GM23248 (cell line): ENCODE measurements around the gene LPO. TPM values are rescaled to one million over a fixed set of nuclear protein-coding genes. Genes with fewer than 3 reads are reported as not detected.

Experiments
- DNase-seq: peaks from one replicate; pipeline ENCODE4 v3.0.0-alpha.2; 2015
- H2AFZ ChIP-seq: fragments of 200-600 bp; sonication (generic); 2 replicates; pipeline ENCODE4 v1.6.1; 2016; ENCODE audit warnings: antibody characterized with exemption
- H3F3A ChIP-seq: fragments of 200-600 bp; sonication (generic); 2 replicates; pipeline ENCODE4 v1.6.1; 2016; ENCODE audit warnings: mild to moderate bottlenecking, antibody characterized with exemption, mixed run types; ENCODE audit not compliant: insufficient read depth
- H3K27ac ChIP-seq: fragments of 200-600 bp; sonication (generic); 2 replicates; pipeline ENCODE4 v1.5.1; 2016; ENCODE audit warnings: mild to moderate bottlenecking
- H3K27me3 ChIP-seq: fragments of 200-600 bp; sonication (generic); replicated peaks from 2 replicates; pipeline ENCODE4 v1.6.1; 2016; ENCODE audit warnings: mild to moderate bottlenecking; ENCODE audit not compliant: insufficient read depth
- H3K36me3 ChIP-seq: fragments of 200-600 bp; sonication (generic); 2 replicates; pipeline ENCODE4 v1.6.1; 2016; ENCODE audit warnings: low read depth, mild to moderate bottlenecking
- H3K4me1 ChIP-seq: fragments of 200-600 bp; sonication (generic); 2 replicates; pipeline ENCODE4 v1.6.1; 2016; ENCODE audit warnings: mild to moderate bottlenecking; ENCODE audit not compliant: insufficient read depth
- H3K4me2 ChIP-seq: fragments of 200-600 bp; sonication (generic); one replicate; pipeline ENCODE4 v1.6.1; 2016; ENCODE audit warnings: mild to moderate bottlenecking; ENCODE audit not compliant: unreplicated experiment
- H3K4me3 ChIP-seq: fragments of 200-600 bp; sonication (generic); 2 replicates; pipeline ENCODE4 v1.5.1; 2016; ENCODE audit warnings: mild to moderate bottlenecking
- H3K79me2 ChIP-seq: fragments of 200-600 bp; sonication (generic); 2 replicates; pipeline ENCODE4 v1.6.1; 2016; ENCODE audit warnings: mild to moderate bottlenecking; ENCODE audit not compliant: insufficient read depth
- H3K9ac ChIP-seq: fragments of 200-600 bp; sonication (generic); 2 replicates; pipeline ENCODE4 v1.6.1; 2016; ENCODE audit warnings: mild to moderate bottlenecking
- H3K9me2 ChIP-seq: fragments of 200-600 bp; sonication (generic); 2 replicates; pipeline ENCODE4 v1.6.1; 2016; ENCODE audit warnings: mixed run types, mild to moderate bottlenecking, moderate library complexity; ENCODE audit not compliant: insufficient read depth
- H3K9me3 ChIP-seq: fragments of 200-600 bp; sonication (generic); one replicate; pipeline ENCODE4 v1.6.1; 2017; ENCODE audit warnings: low read depth
- H4K20me1 ChIP-seq: fragments of 200-600 bp; sonication (generic); 2 replicates; pipeline ENCODE4 v1.6.0; 2016; ENCODE audit not compliant: insufficient read depth
- EZH2 ChIP-seq: fragments of 200-600 bp; sonication (generic); IDR thresholded peaks from 2 replicates; pipeline ENCODE4 v1.6.1; 2018; ENCODE audit warnings: antibody characterized with exemption, mild to moderate bottlenecking; ENCODE audit not compliant: insufficient read depth, poor library complexity, severe bottlenecking
- EZH2phosphoT487 ChIP-seq: fragments of 200-600 bp; sonication (generic); IDR thresholded peaks from 2 replicates; pipeline ENCODE4 v1.6.1; 2018; ENCODE audit warnings: antibody characterized with exemption, moderate library complexity, mild to moderate bottlenecking, low read depth; ENCODE audit not compliant: insufficient read depth
- WGBS, 2 experiments: methylation state at CpG; one replicate each; pipeline ENCODE4 v1.1.6; 2015 to 2017; ENCODE audit warnings: low lambda C conversion rate in 2 of 2, low coverage in 1 of 2; ENCODE audit errors: missing lambda C conversion rate in 2 of 2; 5-methylcytosine and 5-hydroxymethylcytosine counted together
- in situ Hi-C: fragments of 300-500 bp; cut with MboI; formaldehyde crosslinking; loops from 2 replicates; pipeline ENCODE4 v1.15.0; 2020
- polyA plus RNA-seq: library from polyadenylated mRNA; unstranded; fragments of >200 nt; fragmentation: Nextera tagmentation; extraction: Ambion mirVana; gene quantifications from 2 replicates; pipeline ENCODE4 v1.2.1, GENCODE V29; 2016
- total RNA-seq: library from RNA; depleted of rRNA; stranded (reverse); fragments of >200 nt; shearing (Covaris generic); gene quantifications from 2 replicates; pipeline ENCODE4 v1.2.3, GENCODE V29; 2014

LPO gene
- total and polyA plus RNA-seq, 2 experiments from 2014 or later, result 0.11 TPM; not detected in 1

DNA sequence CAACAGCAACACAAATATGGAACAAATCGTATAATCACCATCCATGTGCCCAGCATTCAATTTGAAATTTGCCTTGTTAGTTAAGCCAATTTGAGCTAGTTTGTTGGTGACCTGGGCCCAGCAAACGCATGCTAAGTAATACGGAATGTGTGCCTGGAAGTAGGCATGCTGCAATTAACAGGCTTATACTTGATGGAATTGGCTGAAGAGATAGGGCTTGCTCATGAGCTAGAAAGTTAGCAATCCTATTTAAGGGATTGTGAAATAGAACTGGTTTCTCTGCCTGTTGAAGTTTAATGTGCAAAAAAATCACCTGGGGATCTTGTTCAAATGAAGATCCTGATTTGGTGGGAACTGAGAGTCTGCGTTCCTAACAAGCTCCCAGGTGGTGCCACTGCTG lies 8.5 kb upstream of the LPO start:
- WGBS, 2 experiments, result 88 to 91% methylated on average over 4 of the region's 4 CpGs
- Histone ChIP-seq H3K27ac (no peak overlapping the region), H3K9me3 (no peaks in the 10 kb centered on the region), H3K9ac (no peak overlapping the region), H3K27me3 (no peaks in the 10 kb centered on the region), H3K9me2 (no peaks in the 10 kb centered on the region), H3F3A (peaks cover 20% of the 10 kb centered on the region), H4K20me1 (no peaks in the 10 kb centered on the region), H3K4me1 (peaks cover 23% of the 10 kb centered on the region), H3K79me2 (no peaks in the 10 kb centered on the region), H2AFZ (no peak overlapping the region), H3K36me3 (no peaks in the 10 kb centered on the region), H3K4me3 (no peak overlapping the region), H3K4me2 (no peak overlapping the region)
- TF ChIP-seq EZH2, result no peak
- TF ChIP-seq EZH2phosphoT487, result no peak
- in situ Hi-C loops, result no loop called here
- DNase-seq, result no peak

DNA sequence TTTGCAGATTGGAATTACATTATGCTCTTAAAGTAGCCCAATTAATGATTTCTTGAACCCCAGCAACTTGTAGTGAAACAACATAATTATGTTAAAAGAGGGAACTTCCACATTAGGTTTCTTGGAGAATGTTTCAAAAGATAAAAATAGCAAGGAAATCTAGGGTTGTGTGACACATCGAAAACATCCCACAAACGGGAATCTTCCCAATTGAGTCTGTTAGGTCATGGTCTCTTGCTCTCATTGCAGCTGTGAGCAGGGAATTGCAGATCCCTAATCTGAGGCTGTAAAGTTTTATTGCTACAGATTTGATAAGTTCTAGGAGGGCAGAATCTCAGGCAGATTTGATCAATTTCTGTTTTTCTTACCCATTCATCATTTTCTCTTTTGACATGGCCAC lies 6.7 kb upstream of the LPO start:
- Histone ChIP-seq H3K9me3 (no peaks in the 10 kb centered on the region), H3K4me1 (peaks cover 23% of the 10 kb centered on the region), H3K36me3 (no peaks in the 10 kb centered on the region), H3K4me2 (peak overlapping the region; percentile 37), H3K27me3 (no peaks in the 10 kb centered on the region), H3K4me3 (no peak overlapping the region), H2AFZ (no peak overlapping the region), H3K9me2 (no peaks in the 10 kb centered on the region), H4K20me1 (no peaks in the 10 kb centered on the region), H3K27ac (peak overlapping the region; percentile 51), H3K9ac (peak overlapping the region; percentile 14; the same call in 1 of the 2 replicates), H3K79me2 (no peaks in the 10 kb centered on the region), H3F3A (peaks cover 20% of the 10 kb centered on the region)
- peak; percentile 77 for DNase-seq
- 2 to 8% methylated on average over 2 of the region's 2 CpGs for WGBS, 2 experiments
- in situ Hi-C loops, result no loop called here
- TF ChIP-seq EZH2phosphoT487 (no peak), EZH2 (no peak)

DNA sequence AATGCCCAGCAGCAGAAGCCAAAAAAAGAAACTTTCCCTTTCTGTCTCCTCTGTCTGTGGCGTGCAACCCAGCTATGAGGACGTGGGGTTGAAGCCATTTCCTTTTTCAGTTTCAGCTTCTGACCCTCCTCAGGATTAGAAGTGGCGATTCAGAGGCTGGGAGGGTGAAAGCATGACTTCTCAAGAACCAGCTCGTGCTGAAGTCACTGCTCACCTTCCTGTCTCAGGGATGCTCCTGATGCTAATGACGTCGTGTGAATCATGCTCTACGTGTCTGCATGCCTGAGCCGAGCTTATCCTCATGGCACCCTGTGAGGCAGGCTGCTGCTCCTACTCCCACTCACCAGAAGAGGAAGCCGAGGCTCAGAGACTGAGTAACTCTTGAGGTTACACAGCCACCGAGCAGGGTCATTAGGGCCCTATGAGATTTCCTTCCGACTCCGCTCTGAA lies 5.7 kb upstream of the LPO start:
- Histone ChIP-seq H3K4me3 (no peak overlapping the region), H4K20me1 (no peaks in the 10 kb centered on the region), H3K4me2 (peak overlapping the region; percentile 32), H3K9ac (peak overlapping the region; percentile 33; the same call in 1 of the 2 replicates), H3K27ac (peak overlapping the region; percentile 51), H3K79me2 (no peaks in the 10 kb centered on the region), H3K4me1 (peaks cover 23% of the 10 kb centered on the region), H3K9me2 (no peaks in the 10 kb centered on the region), H3K27me3 (no peaks in the 10 kb centered on the region), H3F3A (peaks cover 20% of the 10 kb centered on the region), H2AFZ (peak overlapping the region; percentile 49), H3K36me3 (no peaks in the 10 kb centered on the region), H3K9me3 (no peaks in the 10 kb centered on the region)
- TF ChIP-seq EZH2 (no peak), EZH2phosphoT487 (no peak)
- peak; percentile 94 for DNase-seq
- in situ Hi-C loops, result no loop called here
- WGBS, 2 experiments, result 18 to 25% methylated on average over 12 of the region's 12 CpGs

DNA sequence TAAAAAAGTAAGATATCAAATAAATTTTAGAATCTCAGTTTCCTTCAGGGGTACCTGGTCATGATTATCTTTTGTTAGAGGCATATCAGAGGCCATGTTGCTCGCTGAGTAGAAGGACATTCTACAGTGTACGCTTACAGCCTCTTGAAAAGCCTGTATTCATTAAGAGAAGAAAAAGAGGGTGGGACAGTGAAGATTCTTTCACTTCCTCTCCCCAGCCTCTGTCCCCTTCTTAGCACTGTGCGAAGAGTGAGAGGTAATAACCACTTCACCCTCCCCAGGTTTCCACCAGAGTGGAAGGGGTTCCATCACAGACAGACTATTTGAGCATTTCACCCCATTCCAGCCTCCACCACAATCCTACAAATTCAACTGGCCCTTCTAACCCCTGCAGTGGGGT lies 4.8 kb upstream of the LPO start:
- Histone ChIP-seq H3K4me3 (no peak overlapping the region), H3K9me3 (no peaks in the 10 kb centered on the region), H3K9me2 (no peaks in the 10 kb centered on the region), H3K79me2 (no peaks in the 10 kb centered on the region), H3K9ac (no peak overlapping the region), H3F3A (peaks cover 20% of the 10 kb centered on the region), H3K4me2 (no peak overlapping the region), H3K4me1 (peaks cover 23% of the 10 kb centered on the region), H4K20me1 (no peaks in the 10 kb centered on the region), H3K27ac (no peak overlapping the region), H3K36me3 (no peaks in the 10 kb centered on the region), H3K27me3 (peaks cover under 1% of the 10 kb centered on the region; the same call in 1 of the 2 replicates), H2AFZ (no peak overlapping the region)
- TF ChIP-seq EZH2phosphoT487 (no peak), EZH2 (no peak)
- in situ Hi-C loops, result no loop called here
- DNase-seq, result no peak
- 85 to 94% methylated on average over 3 of the region's 3 CpGs for WGBS, 2 experiments

DNA sequence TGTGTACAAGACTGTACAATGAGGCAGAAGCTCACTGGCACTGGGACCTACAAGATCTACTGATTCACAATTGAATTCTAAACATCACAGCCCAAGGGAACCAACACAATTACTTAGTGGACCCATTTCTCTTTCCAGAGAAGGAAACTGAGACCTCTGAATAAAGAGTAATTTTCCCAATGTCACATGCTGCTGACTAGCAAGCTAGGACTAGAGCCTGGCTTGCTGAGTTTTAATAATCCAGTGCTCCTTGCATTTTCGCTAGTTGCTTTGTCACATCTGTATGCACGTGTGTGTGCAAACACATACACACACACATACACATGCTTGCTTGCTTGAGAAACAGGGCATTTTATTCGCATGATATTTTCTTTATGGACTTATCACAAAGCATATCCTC lies 3.9 kb upstream of the LPO start:
- Histone ChIP-seq H3K9ac (no peak overlapping the region), H3K4me3 (no peak overlapping the region), H3K27ac (no peak overlapping the region), H3K9me3 (no peaks in the 10 kb centered on the region), H3K9me2 (no peaks in the 10 kb centered on the region), H2AFZ (no peak overlapping the region), H4K20me1 (no peaks in the 10 kb centered on the region), H3K36me3 (no peaks in the 10 kb centered on the region), H3K4me2 (no peak overlapping the region), H3F3A (peaks cover 20% of the 10 kb centered on the region), H3K79me2 (no peaks in the 10 kb centered on the region), H3K27me3 (peaks cover 11% of the 10 kb centered on the region), H3K4me1 (peaks cover 23% of the 10 kb centered on the region)
- in situ Hi-C loops, result no loop called here
- WGBS, 2 experiments, result 48 to 55% methylated on average over 3 of the region's 3 CpGs
- TF ChIP-seq EZH2phosphoT487, result no peak
- no peak for TF ChIP-seq EZH2
- DNase-seq, result no peak
